CD4-positive, alpha-beta T cell treated with Interleukin-4 for 1 hour (primary cell): Measurements from ENCODE around the gene OR52E8.

ENCODE experiments used
- DNase-seq, 2 donors: peaks; one replicate each; pipeline ENCODE4 v3.0.0-alpha.2; 2020 to 2022

Gene OR52E8

DNA sequence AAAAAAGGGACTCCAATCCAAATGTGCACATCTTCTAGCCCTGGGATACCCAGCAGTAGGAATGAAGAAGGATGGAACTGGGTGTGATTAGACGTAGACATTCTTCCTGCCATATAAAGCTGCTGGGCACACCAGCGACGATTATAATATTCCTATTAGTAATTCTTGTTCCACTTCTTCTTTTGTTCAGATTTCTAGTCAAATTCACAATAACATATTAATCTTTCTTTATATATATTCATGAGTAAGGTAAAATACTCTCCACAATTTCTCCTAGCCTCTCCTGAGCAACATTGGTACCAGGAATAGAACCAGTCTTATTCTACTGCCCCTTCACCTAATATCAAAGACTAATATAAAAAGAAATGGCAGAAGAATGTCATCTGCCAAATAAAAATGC lies at the start of gene OR52E8:
Gene OR52E8, minus strand, starts transcription at position 101 of the 400 bp plus-strand sequence. Its CDS starts 0 bp downstream, at position 101.
- DNase-seq: no peak

DNA sequence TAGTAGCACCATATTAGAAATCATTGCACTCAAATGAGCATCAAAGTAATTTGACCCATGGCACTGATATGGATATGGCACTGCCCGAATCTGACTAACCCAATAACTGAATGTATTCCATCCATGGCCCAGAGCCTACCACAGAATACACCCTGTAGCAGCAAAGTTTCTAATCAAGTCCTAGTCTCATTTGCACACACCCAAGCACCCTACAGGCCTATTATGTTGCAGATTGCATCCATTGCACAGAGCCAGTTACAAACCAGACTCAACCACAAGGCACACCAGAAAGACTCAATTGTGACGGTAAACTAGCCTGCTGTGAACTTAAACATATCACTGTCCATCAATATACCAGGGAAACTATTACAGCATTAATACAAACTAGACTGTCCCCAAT lies 42.0 kb upstream of the OR52E8 start:
- DNase-seq: no peak

DNA sequence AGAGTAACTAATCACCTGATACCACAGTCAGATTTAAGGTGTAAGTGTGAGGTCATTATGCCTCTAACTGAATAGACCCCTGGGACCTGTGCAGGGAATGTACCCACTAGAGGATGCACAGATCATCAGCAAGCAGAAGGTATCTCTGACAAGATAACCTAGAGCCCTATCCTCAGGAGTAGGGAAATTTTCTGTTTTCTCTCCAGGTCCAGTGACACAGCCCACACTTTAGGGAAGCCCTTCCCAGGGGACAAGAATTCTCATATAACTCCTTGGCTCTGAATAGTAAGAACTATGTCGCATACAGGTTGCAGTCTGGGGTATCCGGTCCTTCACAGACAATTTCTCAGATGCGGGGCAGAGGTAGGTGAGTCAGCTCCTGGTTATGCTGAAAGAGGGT lies 35.4 kb upstream of the OR52E8 start, which contains the start of gene OR52E5:
Gene OR52E5, plus strand, starts transcription at position 301 of the 400 bp plus-strand sequence. CDS start 7,569 bp downstream, outside the sequence.
- no peak for DNase-seq

DNA sequence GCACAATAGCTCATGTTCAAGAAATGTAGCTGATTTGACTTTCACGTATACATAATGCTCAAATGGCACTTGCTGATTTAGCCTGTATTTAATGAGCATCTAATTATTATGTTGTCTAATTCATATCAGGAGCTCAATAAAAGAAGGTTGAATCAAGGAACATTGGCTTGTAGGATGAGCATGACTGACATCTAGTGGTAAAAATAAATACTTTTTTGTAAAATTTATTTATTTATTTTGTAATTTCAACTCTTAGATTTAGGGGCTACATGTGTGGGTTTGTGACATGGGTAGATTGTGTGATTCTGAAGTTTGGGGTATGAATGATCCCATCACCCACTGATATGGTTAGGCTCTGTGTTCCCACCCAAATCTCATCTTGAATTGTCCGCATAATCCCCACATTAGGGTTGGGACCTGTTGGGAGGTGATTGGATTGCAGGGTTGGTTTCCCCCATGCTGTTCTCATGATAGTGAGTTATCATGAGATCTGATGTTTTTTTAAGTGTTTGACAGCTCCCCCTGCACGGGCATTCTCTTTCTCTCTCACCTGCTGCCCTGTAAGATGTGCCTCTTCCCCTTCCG lies 33.8 kb upstream of the OR52E8 start:
- peak in 1 of 2 donors; percentile 5 for DNase-seq

DNA sequence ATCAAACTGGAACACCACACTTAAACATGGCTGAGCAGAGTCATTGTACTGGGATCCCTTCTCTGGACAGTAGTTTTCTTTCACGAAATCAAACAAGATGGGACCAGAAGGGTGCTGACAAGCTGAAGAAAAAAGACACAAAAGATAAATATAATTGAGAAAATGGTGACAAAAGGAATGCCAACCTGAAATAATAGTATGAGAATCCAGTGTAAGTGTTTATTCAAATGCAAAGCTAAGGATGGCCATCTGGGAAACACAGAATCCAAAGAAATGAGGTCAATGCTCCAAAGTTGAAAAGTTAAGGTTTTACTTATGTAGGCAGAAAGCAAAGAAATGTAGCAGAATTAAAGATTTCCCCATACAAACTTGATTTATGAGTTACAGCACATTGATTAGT lies 30.2 kb upstream of the OR52E8 start:
- DNase-seq: no peak

DNA sequence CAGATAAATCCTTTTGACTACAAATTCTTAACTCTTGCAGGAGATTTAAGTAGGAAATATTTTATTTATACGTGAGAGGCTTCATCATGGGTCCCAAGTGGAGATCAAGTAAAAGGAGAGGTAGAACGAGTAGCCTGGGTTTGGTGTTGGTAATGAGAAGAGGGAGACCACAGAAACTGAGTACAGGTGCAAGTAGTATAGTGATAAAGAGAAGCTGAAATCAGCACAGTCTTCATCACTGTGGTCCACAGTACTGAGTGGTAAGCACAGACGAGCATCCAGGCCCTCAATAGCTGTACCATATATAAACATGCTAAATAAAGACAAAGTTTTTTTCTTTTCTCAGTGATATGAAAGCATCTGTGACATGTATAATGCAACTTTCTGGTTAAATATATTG lies 29.7 kb upstream of the OR52E8 start:
- DNase-seq: no peak

DNA sequence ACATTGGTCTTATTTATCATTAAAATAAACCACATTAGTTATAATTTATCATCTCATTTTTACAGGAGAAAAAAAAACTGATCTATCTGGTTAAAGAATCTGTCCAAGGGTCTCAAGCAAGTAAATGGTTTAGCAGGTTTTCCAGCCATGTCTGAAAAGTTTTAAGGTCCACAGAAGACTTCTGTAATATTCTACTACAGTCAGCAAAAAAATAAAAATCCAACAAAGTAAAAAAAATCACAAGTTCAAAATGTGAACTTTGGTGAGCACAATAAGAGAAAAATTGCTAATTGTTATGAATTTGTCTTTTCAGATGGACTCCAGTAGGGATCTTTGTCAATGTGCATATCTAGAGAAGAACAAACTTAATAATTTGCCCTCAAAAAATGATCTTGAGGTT lies 24.3 kb upstream of the OR52E8 start:
- no peak for DNase-seq

DNA sequence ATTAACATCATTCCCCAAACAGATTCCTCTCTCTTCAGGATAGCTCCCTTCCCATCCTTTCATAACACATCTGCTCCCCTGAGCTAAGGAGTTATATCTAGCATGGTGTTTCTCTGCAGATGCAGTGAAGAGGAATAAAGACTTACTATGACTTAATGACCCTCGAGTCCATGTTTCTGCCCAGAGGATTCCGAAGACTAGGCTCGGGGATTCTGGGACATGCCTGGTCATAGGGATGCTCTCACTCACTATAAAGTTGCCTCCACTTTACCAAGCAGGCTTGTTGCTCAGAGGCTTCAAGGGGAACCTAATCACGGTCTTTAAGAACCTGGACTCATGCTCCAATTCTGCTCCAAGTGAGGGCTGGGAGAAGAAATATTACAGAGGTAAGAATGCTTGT lies 22.8 kb upstream of the OR52E8 start, which contains the start of gene OR52E4:
Gene OR52E4, plus strand, starts transcription at position 301 of the 400 bp plus-strand sequence. CDS start 3,664 bp downstream, outside the sequence.
- no peak for DNase-seq

DNA sequence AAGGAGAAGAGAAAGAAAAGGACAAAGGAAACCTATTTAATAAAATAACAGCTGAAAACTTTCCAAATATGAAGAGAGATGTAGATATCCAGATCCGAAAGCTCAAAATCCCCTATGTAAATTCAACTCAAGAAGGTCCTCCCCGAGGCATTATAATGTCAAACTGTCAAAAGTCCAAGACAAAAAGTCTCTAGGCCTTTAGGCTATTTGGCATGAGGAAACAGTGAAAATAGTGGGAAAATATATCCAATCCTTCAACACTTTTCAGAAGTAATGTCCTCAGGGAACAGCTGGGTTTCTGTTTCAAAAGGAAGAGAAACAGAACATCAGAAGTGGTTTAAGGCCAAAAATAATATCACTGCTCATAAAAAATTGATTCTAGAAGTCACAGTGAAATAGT lies 21.1 kb upstream of the OR52E8 start:
- DNase-seq: no peak

DNA sequence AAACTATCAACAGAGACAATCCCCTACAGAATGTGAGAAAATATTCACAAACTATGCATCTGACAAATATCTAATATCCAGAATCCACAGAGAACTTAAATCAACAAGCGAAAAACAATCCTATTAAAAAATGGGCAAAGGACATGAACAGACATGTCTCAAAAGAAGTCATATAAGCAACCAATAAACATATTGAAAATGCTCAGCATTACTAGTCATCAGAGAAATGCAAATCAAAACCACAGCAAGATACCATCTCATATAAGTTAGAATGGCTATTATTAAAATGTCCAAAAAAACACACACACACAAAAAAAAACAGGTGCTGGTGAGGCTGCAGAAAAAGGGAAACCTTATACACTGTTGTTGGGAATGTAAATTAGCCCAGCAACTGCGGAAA lies 8.3 kb upstream of the OR52E8 start:
- no peak for DNase-seq

DNA sequence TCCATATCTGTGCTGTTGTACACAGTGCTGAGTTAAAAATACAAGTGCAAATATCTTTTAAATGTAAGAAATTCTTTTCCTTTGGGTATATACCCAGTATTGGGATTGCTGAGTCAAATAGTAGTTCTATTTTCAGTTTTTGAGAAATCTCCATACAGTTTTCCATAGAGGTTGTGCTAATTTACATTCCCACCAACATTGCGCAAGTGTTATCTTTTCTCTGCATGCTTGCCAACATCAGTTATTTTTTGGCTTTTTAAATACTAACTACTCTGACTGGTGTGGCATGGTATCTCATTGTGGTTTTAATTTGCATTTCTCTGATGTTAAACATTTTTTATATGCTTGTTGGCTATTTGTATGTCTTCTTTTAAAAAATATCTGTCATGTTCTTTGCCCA lies 6.5 kb downstream of the OR52E8 start:
- DNase-seq: no peak

DNA sequence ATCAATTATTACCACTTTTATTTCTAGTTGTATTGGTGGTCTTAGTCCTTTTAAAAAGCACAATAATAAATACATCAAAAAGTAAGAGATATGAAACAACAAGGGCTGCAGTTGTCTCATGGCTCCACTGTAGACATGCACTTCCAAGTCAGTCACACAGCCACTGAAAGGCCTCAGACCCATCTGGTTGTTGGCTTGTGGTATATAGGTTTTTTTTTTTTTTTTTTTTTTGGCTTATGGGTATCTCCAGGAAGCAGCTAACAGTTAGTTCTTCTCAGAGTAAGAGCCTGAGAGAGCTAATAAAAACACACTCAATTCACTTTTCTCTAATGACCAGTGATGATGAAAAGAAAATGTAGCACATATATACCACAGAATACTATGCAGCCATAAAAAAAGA lies 9.8 kb downstream of the OR52E8 start:
- no peak for DNase-seq

DNA sequence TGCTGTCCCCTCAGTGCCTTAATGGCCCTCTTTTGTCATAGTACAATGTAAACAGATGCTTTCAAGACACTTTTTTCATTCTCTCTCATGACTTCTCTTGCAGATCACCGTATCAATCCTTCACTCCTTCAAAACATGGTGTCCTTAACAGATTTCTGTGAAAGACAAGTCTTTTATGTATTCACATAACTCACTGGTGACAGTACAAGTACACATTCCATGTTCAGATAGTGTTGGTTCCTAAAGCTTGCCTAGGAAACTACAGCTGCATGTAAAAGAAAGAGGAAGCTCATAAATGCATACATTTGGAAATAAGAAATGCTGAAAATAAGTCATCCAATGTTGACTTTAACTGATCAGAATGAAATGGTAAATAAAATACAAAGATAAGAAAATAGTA lies 10.8 kb downstream of the OR52E8 start:
- no peak for DNase-seq

DNA sequence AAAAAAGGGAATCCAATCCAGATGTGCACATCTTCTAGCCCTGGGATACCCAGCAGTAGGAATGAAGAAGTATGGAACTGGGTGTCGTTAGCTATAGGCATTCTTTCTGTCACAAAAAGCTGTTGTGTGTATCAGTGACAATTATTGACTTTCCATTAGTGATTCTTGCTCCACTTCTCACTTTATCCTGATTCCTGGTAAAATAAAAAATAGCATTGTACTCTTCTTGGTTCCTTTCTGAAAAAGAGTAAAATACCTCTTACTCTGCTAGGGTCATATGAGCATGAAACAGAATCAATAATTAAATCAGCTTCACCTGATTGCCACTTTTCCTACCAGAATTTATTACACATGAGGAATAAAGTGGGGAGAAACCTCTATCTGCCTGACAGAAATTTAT lies 15.7 kb downstream of the OR52E8 start, which contains the start of gene OR52E6:
Gene OR52E6, minus strand, starts transcription at position 101 of the 400 bp plus-strand sequence. Its CDS starts 0 bp downstream, at position 101.
- no peak for DNase-seq

DNA sequence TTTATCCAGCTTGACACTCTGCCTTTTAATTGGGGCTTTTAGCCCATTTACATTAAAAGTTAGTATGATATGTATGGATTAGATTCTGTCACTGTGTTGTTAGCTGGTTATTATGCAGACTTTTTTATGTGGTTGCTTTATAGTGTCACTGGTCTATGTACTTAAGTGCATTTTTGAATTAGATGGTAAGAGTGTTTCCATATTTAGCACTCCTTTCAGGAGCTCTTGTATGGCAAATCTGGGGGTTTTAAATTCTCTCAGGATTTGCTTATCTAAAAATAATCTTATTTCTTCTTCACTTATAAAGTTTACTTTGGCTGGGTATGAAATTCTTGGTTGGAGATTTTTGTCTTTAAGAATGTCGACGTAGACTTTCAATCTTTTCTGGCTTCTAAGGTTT lies 19.8 kb downstream of the OR52E8 start:
- DNase-seq: no peak

DNA sequence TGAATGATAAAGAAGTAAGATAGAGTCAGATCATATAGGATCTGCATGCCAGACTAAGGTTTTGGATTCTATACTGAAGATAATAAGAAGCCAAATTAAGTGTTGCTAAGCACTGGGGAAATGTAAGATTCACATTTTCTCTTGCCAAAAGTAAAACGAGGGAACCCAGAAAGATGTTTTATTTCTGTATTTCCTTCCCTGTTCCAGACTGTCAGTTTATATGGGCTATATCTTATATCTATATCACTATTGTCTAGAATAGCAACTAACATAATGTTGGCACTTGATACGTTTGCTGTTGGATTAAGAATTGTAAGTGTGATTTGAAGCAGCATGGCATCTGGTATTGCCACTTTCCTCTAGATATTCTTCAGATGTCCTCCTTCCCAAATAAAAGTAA lies 24.0 kb downstream of the OR52E8 start:
- DNase-seq: no peak

DNA sequence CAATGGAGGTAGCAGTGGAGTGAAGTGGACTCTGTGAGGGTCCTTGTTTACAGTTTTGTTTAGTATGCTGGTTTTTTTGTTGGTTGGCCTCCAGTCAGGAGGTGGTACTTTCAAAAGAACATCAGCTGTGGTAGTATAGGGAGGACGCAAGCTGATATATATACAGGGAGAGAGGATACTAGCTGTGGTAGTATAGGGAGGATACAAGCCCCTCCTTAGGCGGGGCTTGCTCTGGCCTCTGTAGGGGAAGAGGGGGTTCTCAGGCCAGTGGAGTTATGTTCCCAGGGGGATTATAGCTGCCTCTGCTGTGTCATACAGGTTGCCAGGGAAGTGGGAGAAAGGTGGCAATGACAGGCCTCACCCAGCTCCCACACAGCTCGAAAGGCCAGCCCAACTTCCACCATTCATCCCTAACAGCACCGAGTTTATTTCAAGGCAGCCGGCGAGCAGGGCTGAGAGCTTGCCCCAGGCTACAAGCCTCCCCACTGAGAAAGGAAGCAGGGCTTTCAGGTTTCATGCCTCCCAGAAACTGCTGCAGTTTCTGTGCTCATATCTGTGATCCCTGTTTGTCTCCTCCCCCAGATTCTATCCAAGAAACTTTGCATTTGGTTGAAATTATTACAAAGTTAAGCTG lies 26.2 kb downstream of the OR52E8 start:
- DNase-seq: no peak

DNA sequence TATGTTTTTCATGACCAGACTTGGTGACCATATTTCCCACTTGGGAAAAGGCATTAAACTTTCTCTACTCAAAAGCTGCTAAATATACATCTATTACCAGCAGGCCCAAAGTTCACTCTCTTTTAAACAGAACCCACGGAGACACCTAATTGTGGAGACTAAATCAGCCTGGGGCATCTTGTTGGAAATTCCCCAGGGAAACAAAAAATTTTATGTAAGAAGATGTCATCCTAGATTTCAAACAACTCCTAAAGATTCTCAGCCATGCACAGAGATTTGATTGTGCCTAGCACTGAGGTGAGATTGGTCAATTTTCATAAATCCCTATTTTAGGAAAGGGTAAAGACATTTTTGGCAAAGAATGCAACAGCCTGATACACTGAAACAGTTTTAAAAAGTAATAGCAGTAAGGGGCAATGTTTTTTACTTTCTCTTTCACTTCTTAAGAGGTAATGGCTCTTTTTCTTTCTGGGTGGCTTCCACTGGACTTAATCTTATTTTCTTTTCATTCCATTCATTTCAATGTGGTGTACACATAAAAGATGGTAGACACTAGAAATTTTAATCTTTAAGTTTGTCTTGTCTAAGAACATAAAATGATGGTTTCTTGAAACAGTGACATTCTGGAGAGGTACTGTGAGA lies 39.1 kb downstream of the OR52E8 start:
- peak in 1 of 2 donors; percentile 20 for DNase-seq

DNA sequence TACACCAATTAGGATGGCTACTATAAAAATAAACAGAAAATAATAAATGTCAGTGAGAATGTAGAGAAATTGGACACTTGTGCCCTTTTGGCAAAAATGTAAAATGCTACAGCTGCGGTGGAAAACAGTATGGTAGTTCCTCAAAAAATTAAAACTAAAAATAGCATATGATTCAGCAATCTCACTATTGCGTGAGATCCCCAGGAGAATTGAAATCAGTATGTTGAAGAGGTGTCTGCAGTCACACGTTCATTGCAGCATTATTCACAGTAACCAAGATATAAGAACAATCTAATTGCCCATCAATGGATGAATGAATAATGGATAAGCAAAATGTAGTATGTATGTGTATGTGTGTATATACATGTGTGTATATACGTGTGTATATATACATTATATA lies 42.0 kb downstream of the OR52E8 start:
- DNase-seq: no peak

DNA sequence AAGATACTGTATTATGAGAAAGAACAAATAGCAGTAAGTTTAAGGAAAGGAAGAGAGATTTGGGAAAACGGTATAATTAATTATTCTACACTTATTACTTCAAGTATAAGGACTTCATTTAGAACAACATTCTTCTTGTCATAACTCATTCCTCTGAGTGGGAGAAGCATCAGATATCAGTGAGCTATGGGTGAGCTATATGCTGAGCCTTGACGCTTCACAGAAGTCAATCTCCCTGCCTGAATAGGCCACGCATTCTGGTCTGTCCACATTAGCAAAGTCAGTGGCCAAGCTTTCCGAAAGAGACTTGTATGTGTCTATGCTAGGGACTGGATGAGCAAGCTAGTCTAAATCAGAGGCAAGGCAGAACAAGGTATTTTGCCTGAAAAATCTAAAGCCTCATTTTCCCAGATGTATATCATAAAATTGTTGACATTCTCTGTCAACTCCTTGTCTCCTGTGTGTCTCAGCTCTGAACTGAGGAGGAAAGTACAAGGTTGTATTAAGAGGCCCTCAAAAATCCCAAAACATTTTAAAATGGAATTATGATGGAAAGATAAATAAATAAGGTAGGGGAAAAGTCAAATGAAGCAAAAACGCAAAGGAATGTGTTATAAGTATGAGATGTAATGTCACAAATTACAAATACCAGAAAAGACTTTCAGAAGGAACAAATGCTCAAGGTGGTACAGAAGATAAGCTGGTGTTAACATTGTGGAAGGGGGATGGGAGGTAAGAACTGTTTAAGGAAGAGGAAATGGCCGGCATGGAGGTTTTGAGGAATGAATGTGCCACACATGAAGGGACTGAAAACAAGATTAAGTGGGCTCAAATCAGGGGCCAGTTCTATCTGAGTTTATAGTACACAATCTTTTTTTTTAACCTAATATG lies 47.3 kb downstream of the OR52E8 start:
- DNase-seq: no peak

DNA sequence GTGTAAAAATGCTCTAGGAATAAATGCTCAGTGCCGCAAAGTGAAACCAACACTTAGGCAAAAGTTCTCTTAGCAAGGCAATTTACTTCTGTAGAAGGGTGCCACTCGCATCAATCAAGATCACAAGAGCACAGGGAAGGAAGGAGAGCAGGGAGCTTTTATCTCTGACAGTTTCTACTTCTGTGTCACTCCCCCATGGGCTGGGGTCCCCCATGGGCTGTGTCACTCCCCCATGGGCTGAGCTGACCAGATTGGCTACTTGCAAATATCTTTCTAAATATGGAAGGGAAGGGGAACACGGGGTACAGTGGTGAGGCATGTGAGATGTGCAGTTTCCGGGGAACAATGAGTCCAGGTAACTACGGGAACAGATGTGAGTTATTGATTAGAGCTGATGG lies 48.4 kb downstream of the OR52E8 start:
- peak in 1 of 2 donors; percentile 7 for DNase-seq

DNA sequence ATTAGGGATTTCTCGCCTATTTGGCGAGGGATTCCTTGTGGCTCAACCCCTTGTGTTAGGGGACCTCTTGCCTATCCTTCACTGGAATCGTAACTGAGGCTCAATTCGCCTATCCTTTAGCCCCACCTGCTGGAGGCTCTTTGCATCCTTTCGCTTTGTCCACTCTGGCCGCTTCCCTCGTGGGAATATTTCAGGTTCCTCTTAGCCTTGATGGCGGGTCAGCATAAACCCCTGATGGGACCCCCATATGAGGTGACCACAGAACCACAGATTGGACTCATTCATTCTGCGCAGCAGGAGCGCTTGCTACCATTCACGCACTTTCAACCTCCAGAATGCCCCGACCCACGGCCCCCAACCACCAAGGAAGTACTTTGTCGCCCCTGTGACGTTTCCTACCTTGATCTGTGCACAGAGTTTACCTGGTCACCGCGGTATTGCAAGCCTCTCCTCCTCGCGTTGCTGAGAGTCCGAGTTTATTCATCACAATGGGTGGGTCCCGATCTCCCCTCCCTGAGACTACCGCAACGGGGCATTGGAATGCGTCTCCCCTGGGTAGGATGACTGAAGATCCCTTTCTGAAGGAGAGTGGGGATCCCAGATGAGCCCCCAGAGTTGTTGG lies 48.9 kb downstream of the OR52E8 start, which contains the start of gene OR52N2:
Gene OR52N2, plus strand, starts transcription at position 425 of the 622 bp plus-strand sequence. CDS start 11,412 bp downstream, outside the sequence.
- peak; percentile 77 to 78 for DNase-seq
